Type B pancreatic cell (in vitro differentiated cells): ENCODE measurements around the gene SLFN14. TPM values are rescaled to one million over a fixed set of nuclear protein-coding genes. Genes with fewer than 3 reads are reported as not detected.

Experiments
- DNase-seq: peaks from one replicate; pipeline ENCODE4 v3.0.0; 2021; ENCODE audit warnings: mixed read lengths; ENCODE audit not compliant: unreplicated experiment; ENCODE audit errors: extremely low spot score
- H3K27ac Mint-ChIP-seq: 2 replicates; pipeline ENCODE4 v1.8.0; 2021; ENCODE audit warnings: mild to moderate bottlenecking, mixed read lengths
- H3K27me3 Mint-ChIP-seq: 2 replicates; pipeline ENCODE4 v1.8.0; 2021; ENCODE audit warnings: mixed read lengths
- H3K36me3 Mint-ChIP-seq: 2 replicates; pipeline ENCODE4 v1.8.0; 2021; ENCODE audit warnings: mixed read lengths
- H3K4me1 Mint-ChIP-seq: one replicate; pipeline ENCODE4 v1.8.0; 2021; ENCODE audit warnings: mixed read lengths; ENCODE audit not compliant: unreplicated experiment
- H3K4me3 Mint-ChIP-seq: 2 replicates; pipeline ENCODE4 v1.8.0; 2021; ENCODE audit warnings: mild to moderate bottlenecking, mixed read lengths
- H3K9me3 Mint-ChIP-seq: 2 replicates; pipeline ENCODE4 v1.8.0; 2021; ENCODE audit warnings: mixed read lengths
- total RNA-seq: library from RNA; stranded (reverse); gene quantifications from 2 replicates; pipeline ENCODE4 v1.2.1, GENCODE V29; 2021; ENCODE audit warnings: low replicate concordance
- TF ChIP-seq, protein P1 (sequence below): fragments of 200-600 bp; sonication (generic); conservative IDR thresholded peaks from 2 replicates; pipeline ENCODE4 v1.5.0; 2021; ENCODE audit warnings: antibody characterized with exemption, mild to moderate bottlenecking

SLFN14 gene
- total RNA-seq, 1 donor from 2014 or later, result not detected

DNA sequence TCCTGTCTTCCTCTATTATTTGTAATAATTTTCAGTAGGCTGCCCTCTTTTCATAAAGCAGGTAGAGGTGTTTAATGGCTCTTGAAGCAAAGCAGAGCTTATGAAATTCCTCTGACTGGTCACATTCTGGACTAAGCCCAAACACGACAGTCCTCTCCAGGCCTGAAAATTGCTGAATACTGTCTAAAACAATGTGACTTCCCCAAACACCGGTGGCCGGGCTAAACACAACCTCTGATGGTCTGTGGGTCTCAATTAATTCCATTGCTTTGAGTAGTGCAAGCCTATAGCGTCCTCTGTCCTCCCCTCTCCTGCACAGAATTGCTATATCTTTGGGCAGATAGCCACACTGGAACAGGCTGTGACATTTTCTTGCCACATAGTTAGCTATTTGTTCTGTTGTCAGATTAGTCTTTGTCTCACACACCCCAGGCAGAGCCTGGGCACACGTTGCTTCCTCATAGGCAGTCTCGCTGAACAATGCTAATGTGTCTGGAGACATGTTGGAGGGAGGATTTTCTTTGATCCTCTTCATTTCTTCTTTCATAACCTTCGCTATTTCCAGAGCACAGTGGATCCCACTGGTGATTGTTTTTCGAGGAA is 12.3 kb downstream of the SLFN14 start:
- TF ChIP-seq, protein P1, sequence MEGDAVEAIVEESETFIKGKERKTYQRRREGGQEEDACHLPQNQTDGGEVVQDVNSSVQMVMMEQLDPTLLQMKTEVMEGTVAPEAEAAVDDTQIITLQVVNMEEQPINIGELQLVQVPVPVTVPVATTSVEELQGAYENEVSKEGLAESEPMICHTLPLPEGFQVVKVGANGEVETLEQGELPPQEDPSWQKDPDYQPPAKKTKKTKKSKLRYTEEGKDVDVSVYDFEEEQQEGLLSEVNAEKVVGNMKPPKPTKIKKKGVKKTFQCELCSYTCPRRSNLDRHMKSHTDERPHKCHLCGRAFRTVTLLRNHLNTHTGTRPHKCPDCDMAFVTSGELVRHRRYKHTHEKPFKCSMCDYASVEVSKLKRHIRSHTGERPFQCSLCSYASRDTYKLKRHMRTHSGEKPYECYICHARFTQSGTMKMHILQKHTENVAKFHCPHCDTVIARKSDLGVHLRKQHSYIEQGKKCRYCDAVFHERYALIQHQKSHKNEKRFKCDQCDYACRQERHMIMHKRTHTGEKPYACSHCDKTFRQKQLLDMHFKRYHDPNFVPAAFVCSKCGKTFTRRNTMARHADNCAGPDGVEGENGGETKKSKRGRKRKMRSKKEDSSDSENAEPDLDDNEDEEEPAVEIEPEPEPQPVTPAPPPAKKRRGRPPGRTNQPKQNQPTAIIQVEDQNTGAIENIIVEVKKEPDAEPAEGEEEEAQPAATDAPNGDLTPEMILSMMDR, result no peak
- DNase-seq, result no peak
- peaks cover 82% of the 10 kb centered on the region for H3K27me3 Mint-ChIP-seq
- no peak overlapping the region for H3K4me3 Mint-ChIP-seq
- H3K9me3 Mint-ChIP-seq, result no peaks in the 10 kb centered on the region
- H3K27ac Mint-ChIP-seq, result no peak overlapping the region
- H3K36me3 Mint-ChIP-seq, result no peaks in the 10 kb centered on the region
- H3K4me1 Mint-ChIP-seq, result no peaks in the 10 kb centered on the region

DNA sequence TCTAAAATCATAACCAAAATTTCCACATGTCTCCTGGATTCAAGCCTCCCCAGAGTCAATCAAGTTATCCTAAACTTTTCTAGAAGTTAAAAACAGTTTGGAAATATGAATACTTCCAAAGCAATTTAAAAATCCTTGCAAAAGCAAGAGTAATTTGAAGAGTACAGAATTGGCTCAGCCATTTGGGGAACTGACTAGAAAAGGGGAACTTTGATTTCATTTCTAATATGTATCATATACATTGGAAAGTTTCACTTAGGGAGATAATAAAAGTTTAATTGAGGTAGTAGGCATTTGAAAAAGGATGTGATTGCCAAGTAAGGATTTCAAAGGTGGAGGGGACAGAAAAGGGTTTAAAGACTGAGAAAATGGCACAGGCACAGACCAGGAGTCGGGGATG is 14.1 kb downstream of the SLFN14 start:
- no peak for DNase-seq
- no peaks in the 10 kb centered on the region for H3K36me3 Mint-ChIP-seq
- TF ChIP-seq, protein P1, result no peak
- no peaks in the 10 kb centered on the region for H3K4me1 Mint-ChIP-seq
- H3K27ac Mint-ChIP-seq, result no peak overlapping the region
- H3K4me3 Mint-ChIP-seq, result no peak overlapping the region
- H3K9me3 Mint-ChIP-seq, result no peaks in the 10 kb centered on the region
- peaks cover 71% of the 10 kb centered on the region for H3K27me3 Mint-ChIP-seq

GRCh38 chr17:35545150-35545549 is 15.5 kb downstream of the SLFN14 start:
- Mint-ChIP-seq H3K27ac (no peak overlapping the region), H3K4me3 (no peak overlapping the region), H3K9me3 (no peaks in the 10 kb centered on the region), H3K4me1 (no peaks in the 10 kb centered on the region), H3K27me3 (peaks cover 74% of the 10 kb centered on the region), H3K36me3 (no peaks in the 10 kb centered on the region)
- no peak for DNase-seq
- TF ChIP-seq, protein P1, result no peak

DNA sequence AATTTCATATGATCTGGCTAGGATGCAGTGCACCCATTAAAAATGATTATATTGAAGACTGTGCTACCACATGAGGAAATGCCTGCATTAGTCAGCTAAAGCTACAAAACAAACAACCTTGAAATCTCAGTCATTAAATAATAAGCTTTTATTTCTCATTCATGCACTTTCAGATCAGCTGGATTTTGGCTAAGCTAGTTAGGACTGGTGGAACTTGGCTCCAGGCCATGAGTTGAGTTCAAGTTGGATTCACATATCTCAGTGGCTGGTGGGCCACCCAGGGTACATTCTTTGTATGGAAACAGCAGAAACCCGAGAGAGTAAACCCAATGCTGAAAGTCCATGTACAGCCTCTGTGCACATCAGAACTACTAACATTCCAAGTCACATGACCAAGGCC is 16.8 kb downstream of the SLFN14 start:
- Mint-ChIP-seq H3K4me3 (no peak overlapping the region), H3K4me1 (no peaks in the 10 kb centered on the region), H3K27me3 (peaks cover 71% of the 10 kb centered on the region), H3K36me3 (no peaks in the 10 kb centered on the region), H3K9me3 (no peaks in the 10 kb centered on the region), H3K27ac (no peak overlapping the region)
- no peak for DNase-seq
- TF ChIP-seq, protein P1, result no peak

- no peak for DNase-seq
- H3K4me1 Mint-ChIP-seq, result no peaks in the 10 kb centered on the region
- TF ChIP-seq, protein P1, result no peak
- H3K36me3 Mint-ChIP-seq, result no peaks in the 10 kb centered on the region
- no peak overlapping the region for H3K4me3 Mint-ChIP-seq
- H3K27me3 Mint-ChIP-seq, result peaks cover 62% of the 10 kb centered on the region
- H3K27ac Mint-ChIP-seq, result no peak overlapping the region
- no peaks in the 10 kb centered on the region for H3K9me3 Mint-ChIP-seq
Observed at GRCh38 chr17:35542990-35543389, 17.6 kb downstream of the SLFN14 start.

- Mint-ChIP-seq H3K4me1 (no peaks in the 10 kb centered on the region), H3K4me3 (no peak overlapping the region), H3K27me3 (peaks cover 53% of the 10 kb centered on the region), H3K9me3 (no peaks in the 10 kb centered on the region), H3K36me3 (no peaks in the 10 kb centered on the region), H3K27ac (no peak overlapping the region)
- TF ChIP-seq, protein P1, result no peak
- no peak for DNase-seq
Observed at GRCh38 chr17:35541434-35541833, 19.2 kb downstream of the SLFN14 start.
